ENCODE data around the gene METTL27. TPM values are rescaled to one million over a fixed set of nuclear protein-coding genes. Genes with fewer than 3 reads are reported as not detected.

METTL27 gene
- total RNA-seq, 2 experiments from 2014 or later: 0.69 to 0.74 TPM

GRCh38 chr7:73879977-73880681, 37.8 kb upstream of the METTL27 start:
- Mint-ChIP-seq H3K9me3 (no peaks in the 10 kb centered on the region), H3K36me3 (no peaks in the 10 kb centered on the region), H3K4me1 (no peaks in the 10 kb centered on the region), H3K27me3 (peaks cover 4% of the 10 kb centered on the region), H3K27ac (no peak overlapping the region), H3K4me3 (no peak overlapping the region)
- POLR2A ChIA-PET: no interaction called here
- no peak for DNase-seq
- no peak for ATAC-seq (ENCODE audit: low read depth)

GRCh38 chr7:73876973-73877372, 34.7 kb upstream of the METTL27 start:
- Mint-ChIP-seq H3K9me3 (no peaks in the 10 kb centered on the region), H3K27ac (no peak overlapping the region), H3K36me3 (no peaks in the 10 kb centered on the region), H3K4me1 (no peaks in the 10 kb centered on the region), H3K4me3 (no peak overlapping the region), H3K27me3 (no peaks in the 10 kb centered on the region)
- no peak for DNase-seq
- ATAC-seq (ENCODE audit: low read depth): no peak
- POLR2A ChIA-PET: no interaction called here

GRCh38 chr7:73876361-73876760, 34.0 kb upstream of the METTL27 start:
- H3K4me3 Mint-ChIP-seq: no peak overlapping the region
- H3K9me3 Mint-ChIP-seq: no peaks in the 10 kb centered on the region
- DNase-seq (no peak), ATAC-seq (ENCODE audit: low read depth) (no peak)
- H3K4me1 Mint-ChIP-seq: no peaks in the 10 kb centered on the region
- H3K27me3 Mint-ChIP-seq: no peaks in the 10 kb centered on the region
- no peaks in the 10 kb centered on the region for H3K36me3 Mint-ChIP-seq
- H3K27ac Mint-ChIP-seq: no peak overlapping the region
- POLR2A ChIA-PET: no interaction called here

- Mint-ChIP-seq H3K4me1 (no peaks in the 10 kb centered on the region), H3K9me3 (no peaks in the 10 kb centered on the region), H3K4me3 (no peak overlapping the region), H3K36me3 (no peaks in the 10 kb centered on the region), H3K27me3 (no peaks in the 10 kb centered on the region), H3K27ac (no peak overlapping the region)
- ATAC-seq (ENCODE audit: low read depth) (no peak), DNase-seq (no peak)
- POLR2A ChIA-PET: no interaction called here
Measured at GRCh38 chr7:73872056-73872908, 30.0 kb upstream of the METTL27 start.

- DNase-seq (no peak), ATAC-seq (ENCODE audit: low read depth) (peak; percentile 18)
- Mint-ChIP-seq H3K4me1 (no peaks in the 10 kb centered on the region), H3K4me3 (no peak overlapping the region), H3K27ac (no peak overlapping the region), H3K9me3 (no peaks in the 10 kb centered on the region), H3K36me3 (no peaks in the 10 kb centered on the region), H3K27me3 (no peaks in the 10 kb centered on the region)
- POLR2A ChIA-PET: no interaction called here
Measured at GRCh38 chr7:73871163-73872011, 29.1 kb upstream of the METTL27 start.

GRCh38 chr7:73870041-73870492, 27.8 kb upstream of the METTL27 start:
- POLR2A ChIA-PET: no interaction called here
- Mint-ChIP-seq H3K9me3 (no peaks in the 10 kb centered on the region), H3K36me3 (no peaks in the 10 kb centered on the region), H3K27me3 (no peaks in the 10 kb centered on the region), H3K4me3 (no peak overlapping the region), H3K4me1 (no peaks in the 10 kb centered on the region), H3K27ac (no peak overlapping the region)
- no peak for DNase-seq
- no peak for ATAC-seq (ENCODE audit: low read depth)

- Mint-ChIP-seq H3K9me3 (no peaks in the 10 kb centered on the region), H3K36me3 (no peaks in the 10 kb centered on the region), H3K27ac (no peak overlapping the region), H3K4me1 (no peaks in the 10 kb centered on the region), H3K27me3 (no peaks in the 10 kb centered on the region), H3K4me3 (no peak overlapping the region)
- ATAC-seq (ENCODE audit: low read depth) (no peak), DNase-seq (no peak)
- POLR2A ChIA-PET: no interaction called here
Measured at GRCh38 chr7:73869011-73869798, 26.9 kb upstream of the METTL27 start.

- no peaks in the 10 kb centered on the region for H3K9me3 Mint-ChIP-seq
- H3K4me1 Mint-ChIP-seq: no peaks in the 10 kb centered on the region
- no peak overlapping the region for H3K27ac Mint-ChIP-seq
Measured at GRCh38 chr7:73866446-73866767, 24.1 kb upstream of the METTL27 start.

GRCh38 chr7:73865738-73866445, 23.6 kb upstream of the METTL27 start:
- no peaks in the 10 kb centered on the region for H3K4me1 Mint-ChIP-seq
- no peak overlapping the region for H3K27ac Mint-ChIP-seq
- ATAC-seq (ENCODE audit: low read depth) (peak; percentile 30), DNase-seq (no peak)
- no peak overlapping the region for H3K4me3 Mint-ChIP-seq
- H3K27me3 Mint-ChIP-seq: no peaks in the 10 kb centered on the region
- no peaks in the 10 kb centered on the region for H3K36me3 Mint-ChIP-seq
- POLR2A ChIA-PET: no interaction called here
- no peaks in the 10 kb centered on the region for H3K9me3 Mint-ChIP-seq

More at GRCh38 chr7:73866446-73866767, 24.1 kb upstream of the METTL27 start:
- DNase-seq (no peak), ATAC-seq (ENCODE audit: low read depth) (no peak)
- no peaks in the 10 kb centered on the region for H3K36me3 Mint-ChIP-seq
- no peaks in the 10 kb centered on the region for H3K27me3 Mint-ChIP-seq
- no peak overlapping the region for H3K4me3 Mint-ChIP-seq
- POLR2A ChIA-PET: no interaction called here

- Mint-ChIP-seq H3K9me3 (no peaks in the 10 kb centered on the region), H3K4me3 (no peak overlapping the region), H3K36me3 (no peaks in the 10 kb centered on the region), H3K27me3 (no peaks in the 10 kb centered on the region), H3K4me1 (no peaks in the 10 kb centered on the region), H3K27ac (no peak overlapping the region)
- ATAC-seq (ENCODE audit: low read depth) (no peak), DNase-seq (no peak)
- POLR2A ChIA-PET: no interaction called here
Measured at GRCh38 chr7:73864981-73865711, 22.8 kb upstream of the METTL27 start.

GRCh38 chr7:73861305-73861704, 19.0 kb upstream of the METTL27 start:
- H3K4me3 Mint-ChIP-seq: no peak overlapping the region
- ATAC-seq (ENCODE audit: low read depth) (no peak), DNase-seq (no peak)
- H3K36me3 Mint-ChIP-seq: no peaks in the 10 kb centered on the region
- POLR2A ChIA-PET: interaction anchor here (0.6 kb wide), 1 partner anchor 24 kb away, joined by 3 read pairs; no protein-coding TSS in a partner anchor
- peaks cover 18% of the 10 kb centered on the region for H3K27me3 Mint-ChIP-seq
- no peaks in the 10 kb centered on the region for H3K9me3 Mint-ChIP-seq
- no peak overlapping the region for H3K27ac Mint-ChIP-seq
- peaks cover 8% of the 10 kb centered on the region for H3K4me1 Mint-ChIP-seq

GRCh38 chr7:73860859-73861258, 18.5 kb upstream of the METTL27 start, which contains the start of gene TMEM270:
TMEM270 (plus strand) TSS chr7:73861159; CDS start chr7:73861195, 36 bp downstream.
- Mint-ChIP-seq H3K4me3 (no peak within 1 kb of the TSS), H3K27me3 (peaks cover 19% of the 10 kb centered on the region), H3K27ac (no peak within 1 kb of the TSS), H3K4me1 (peaks cover 8% of the 10 kb centered on the region), H3K36me3 (no peaks in the 10 kb centered on the region), H3K9me3 (no peaks in the 10 kb centered on the region)
- POLR2A ChIA-PET: no interaction called here
- DNase-seq (no peak), ATAC-seq (ENCODE audit: low read depth) (no peak)

Measured in activated naive CD8-positive, alpha-beta T cell treated with anti-CD3 and anti-CD28 coated beads, Interleukin-2, amount 10 ng/mL, durations not matched to agents 7 days and 5 days (primary cell).